A549 treated with GW870086 at 1 μM for 4 hours (cell line): ENCODE results near the gene GPI. TPM values are rescaled to one million over a fixed set of nuclear protein-coding genes. Genes with fewer than 3 reads are reported as not detected.

ENCODE experiments used
- total RNA-seq: library from RNA; stranded (reverse); fragments of 200-300 nt; extraction: Qiagen RNA extraction; gene quantifications from 5 replicates; pipeline ENCODE4 v1.2.3, GENCODE V29; 2022; ENCODE audit warnings: low read depth

The GPI gene
- 628 to 728 TPM (median 711 TPM) in 5 replicates for total RNA-seq

DNA sequence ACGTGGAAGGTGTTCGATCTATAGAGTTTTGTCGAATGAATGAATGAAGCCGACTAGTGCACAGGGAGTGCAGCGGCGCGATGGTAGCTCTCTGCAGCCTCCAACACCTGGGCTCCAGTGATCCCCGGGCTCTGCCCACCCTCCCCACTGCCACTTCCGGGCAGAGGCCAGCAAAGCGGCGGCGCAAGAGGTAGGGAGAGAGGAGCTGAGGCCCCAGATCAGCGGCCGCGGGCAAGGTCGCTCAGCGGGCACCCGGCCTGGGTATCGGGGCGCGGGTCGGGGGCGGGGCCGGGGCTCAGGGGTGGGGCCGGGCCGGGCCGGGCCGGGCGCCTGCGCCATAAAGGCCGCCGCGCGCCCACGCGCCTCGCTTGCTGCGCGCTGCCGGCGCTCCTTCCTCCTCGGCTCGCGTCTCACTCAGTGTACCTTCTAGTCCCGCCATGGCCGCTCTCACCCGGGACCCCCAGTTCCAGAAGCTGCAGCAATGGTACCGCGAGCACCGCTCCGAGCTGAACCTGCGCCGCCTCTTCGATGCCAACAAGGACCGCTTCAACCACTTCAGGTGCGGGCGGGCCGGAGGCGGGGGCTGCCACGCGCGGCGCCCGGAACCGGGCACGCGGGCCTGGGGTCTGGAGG, at the start of gene GPI:
Gene GPI, plus strand, starts transcription at position 367 of the 633 bp plus-strand sequence. Its CDS starts 71 bp downstream, at position 438.

GRCh38 chr19:34404109-34404909, 39.3 kb downstream of the GPI start, which contains the start of gene PDCD2L:
PDCD2L (plus strand) TSS chr19:34404399; CDS start chr19:34404431, 32 bp downstream.

Other genes starting within 250 kb of the GPI start
- 188 to 296 TPM (median 223 TPM) in 5 replicates for gene LSM14A, start 192.7 kb upstream of the GPI start, total RNA-seq
- gene GARRE1, start 110.6 kb upstream of the GPI start, total RNA-seq = 8.6 to 13.0 TPM (median 11.9 TPM) in 5 replicates
- 28.7 to 35.7 TPM (median 33.5 TPM) in 5 replicates for gene PDCD2L, start 39.2 kb downstream of the GPI start, total RNA-seq
- gene UBA2, start 63.2 kb downstream of the GPI start, total RNA-seq = 261 to 329 TPM (median 268 TPM) in 5 replicates
- 23.8 to 35.3 TPM (median 30.1 TPM) in 5 replicates for gene WTIP, start 116.6 kb downstream of the GPI start, total RNA-seq